ENCODE measurements around the gene TH. TPM values are rescaled to one million over a fixed set of nuclear protein-coding genes. Genes with fewer than 3 reads are reported as not detected.

TH gene
- total and polyA plus RNA-seq, 10 donors: 0.13 to 1.0 (median 0.27) TPM; not detected in 6

DNA sequence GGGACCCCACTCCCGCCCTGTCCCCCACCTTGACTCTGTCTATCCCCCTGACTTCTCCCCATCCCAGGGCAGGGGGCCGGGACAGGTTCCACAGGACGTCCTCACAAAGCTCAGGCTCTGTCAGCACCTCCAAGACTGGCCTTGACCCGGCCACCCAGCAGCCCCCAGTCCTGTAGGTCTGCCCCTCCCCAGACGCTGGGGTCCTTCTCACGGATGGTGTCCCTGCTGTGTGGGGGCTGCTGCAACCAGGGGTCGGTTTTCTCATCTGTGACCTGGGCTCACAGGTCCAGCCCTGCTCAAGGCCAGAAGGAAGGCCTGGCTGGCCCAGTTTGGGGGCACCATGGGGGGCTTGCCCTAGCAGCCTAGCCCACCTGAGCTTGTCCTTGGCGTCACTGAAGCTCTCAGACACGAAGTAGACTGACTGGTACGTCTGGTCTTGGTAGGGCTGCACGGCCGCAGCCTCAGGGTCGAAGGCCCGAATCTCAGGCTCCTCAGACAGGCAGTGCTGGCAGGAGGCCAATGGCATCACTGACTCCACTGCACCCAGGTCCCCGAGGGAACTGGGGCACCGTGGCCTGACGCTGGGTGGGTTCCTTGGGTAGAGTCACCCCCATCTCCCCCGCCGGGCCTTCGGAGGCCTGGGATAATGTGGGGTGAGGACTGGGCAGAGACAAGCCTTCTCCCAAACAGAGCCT is 6.6 kb downstream of the TH start:
- H3K36me3 ChIP-seq: no peaks in the 10 kb centered on the region
- peaks cover 0 to 96% (median 12%) of the 10 kb centered on the region in 7 donors for H3K27me3 ChIP-seq (replicated peaks in 1 of 7)
- intact Hi-C loops (cut with DNase I; ENCODE audit: low total_unique reads): no loop called here
- no peak for DNase-seq
- H3K9me3 ChIP-seq: no peaks in the 10 kb centered on the region
- peaks cover 4 to 15% (median 11%) of the 10 kb centered on the region in 6 donors for H3K4me1 ChIP-seq
- no peak overlapping the region for H3K4me3 ChIP-seq
- WGBS, 5 donors: 75 to 89% (median 82%) methylated on average over 8 to 20 of the region's 20 CpGs
- H3K27ac ChIP-seq: no peak overlapping the region
- TF ChIP-seq POLR2AphosphoS5 (IDR thresholded peaks at IDR 0.05) (no peak), POLR2A (IDR thresholded peaks at IDR 0.05) (no peak)
- TF ChIP-seq, protein P1, sequence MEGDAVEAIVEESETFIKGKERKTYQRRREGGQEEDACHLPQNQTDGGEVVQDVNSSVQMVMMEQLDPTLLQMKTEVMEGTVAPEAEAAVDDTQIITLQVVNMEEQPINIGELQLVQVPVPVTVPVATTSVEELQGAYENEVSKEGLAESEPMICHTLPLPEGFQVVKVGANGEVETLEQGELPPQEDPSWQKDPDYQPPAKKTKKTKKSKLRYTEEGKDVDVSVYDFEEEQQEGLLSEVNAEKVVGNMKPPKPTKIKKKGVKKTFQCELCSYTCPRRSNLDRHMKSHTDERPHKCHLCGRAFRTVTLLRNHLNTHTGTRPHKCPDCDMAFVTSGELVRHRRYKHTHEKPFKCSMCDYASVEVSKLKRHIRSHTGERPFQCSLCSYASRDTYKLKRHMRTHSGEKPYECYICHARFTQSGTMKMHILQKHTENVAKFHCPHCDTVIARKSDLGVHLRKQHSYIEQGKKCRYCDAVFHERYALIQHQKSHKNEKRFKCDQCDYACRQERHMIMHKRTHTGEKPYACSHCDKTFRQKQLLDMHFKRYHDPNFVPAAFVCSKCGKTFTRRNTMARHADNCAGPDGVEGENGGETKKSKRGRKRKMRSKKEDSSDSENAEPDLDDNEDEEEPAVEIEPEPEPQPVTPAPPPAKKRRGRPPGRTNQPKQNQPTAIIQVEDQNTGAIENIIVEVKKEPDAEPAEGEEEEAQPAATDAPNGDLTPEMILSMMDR (IDR thresholded peaks at IDR 0.05 in 8 of 11, conservative IDR thresholded peaks at IDR 0.05 in 3 of 11): no peak

DNA sequence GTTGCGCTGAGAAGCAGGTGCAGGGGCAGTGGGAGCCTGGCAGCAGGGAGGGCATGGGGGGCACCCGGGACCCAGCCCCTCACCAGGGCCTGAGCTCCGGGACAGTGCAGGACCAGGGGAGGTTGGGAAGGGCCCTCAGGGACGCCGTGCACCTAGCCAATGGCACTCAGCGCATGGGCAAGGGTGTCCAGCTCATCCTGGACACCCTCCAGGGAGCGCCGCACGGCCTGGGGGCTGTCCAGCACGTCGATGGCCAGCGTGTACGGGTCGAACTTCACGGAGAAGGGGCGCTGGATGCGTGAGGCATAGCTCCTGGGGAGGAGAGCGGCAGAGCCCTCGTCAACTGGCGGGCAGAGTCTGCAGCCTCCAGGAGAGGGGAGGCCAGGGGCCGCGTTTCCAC is 7.5 kb downstream of the TH start:
- H3K4me3 ChIP-seq: no peak overlapping the region
- intact Hi-C loops (cut with DNase I; ENCODE audit: low total_unique reads): no loop called here
- 85 to 90% (median 88%) methylated on average over 17 to 22 of the region's 22 CpGs for WGBS, 5 donors
- peaks cover 4 to 15% (median 11%) of the 10 kb centered on the region in 6 donors for H3K4me1 ChIP-seq
- TF ChIP-seq POLR2AphosphoS5 (IDR thresholded peaks at IDR 0.05) (no peak), POLR2A (IDR thresholded peaks at IDR 0.05) (no peak)
- TF ChIP-seq, protein P1 (IDR thresholded peaks at IDR 0.05 in 8 of 11, conservative IDR thresholded peaks at IDR 0.05 in 3 of 11): no peak
- peaks cover 0 to 92% (median 12%) of the 10 kb centered on the region in 7 donors for H3K27me3 ChIP-seq (replicated peaks in 1 of 7)
- no peak for DNase-seq
- H3K9me3 ChIP-seq: no peaks in the 10 kb centered on the region
- H3K36me3 ChIP-seq: no peaks in the 10 kb centered on the region
- no peak overlapping the region for H3K27ac ChIP-seq

DNA sequence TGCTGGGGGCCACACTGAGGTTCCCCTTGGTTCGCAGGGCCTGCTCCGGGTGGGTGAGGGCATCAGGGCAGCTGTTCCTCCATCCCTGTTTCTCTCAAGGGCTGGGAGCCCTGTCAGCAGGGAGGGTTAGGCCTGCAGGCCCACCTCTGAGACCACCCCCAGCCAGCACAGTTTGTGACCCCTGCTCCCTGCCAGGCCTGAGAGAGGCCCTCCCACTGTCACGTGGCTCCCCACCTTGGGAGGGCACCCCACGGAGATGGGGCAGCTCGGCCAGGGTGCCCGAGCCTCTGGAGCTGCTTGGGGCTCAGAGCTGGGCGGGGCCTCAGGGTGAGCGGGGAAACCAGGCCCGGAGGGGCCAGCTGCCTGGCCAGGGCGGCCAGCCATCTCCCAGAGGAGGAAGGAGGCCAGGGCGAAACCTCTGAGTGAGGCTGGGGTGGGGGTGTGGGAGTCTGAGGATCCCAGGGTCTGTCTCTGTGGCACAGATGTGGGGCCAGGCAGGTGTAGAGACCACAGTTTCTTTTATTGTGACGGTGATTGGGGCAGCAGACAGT is 8.1 kb downstream of the TH start:
- WGBS, 5 donors: 76 to 89% (median 78%) methylated on average over 3 to 12 of the region's 12 CpGs
- Histone ChIP-seq H3K36me3 (no peaks in the 10 kb centered on the region), H3K4me3 (no peak overlapping the region), H3K27me3 (replicated peaks in 1 of 7) (peaks cover 0 to 87% (median 12%) of the 10 kb centered on the region in 7 donors), H3K27ac (no peak overlapping the region), H3K4me1 (peaks cover 4 to 15% (median 11%) of the 10 kb centered on the region in 6 donors), H3K9me3 (no peaks in the 10 kb centered on the region)
- TF ChIP-seq POLR2A (IDR thresholded peaks at IDR 0.05): no peak
- TF ChIP-seq, protein P1 (IDR thresholded peaks at IDR 0.05 in 8 of 11, conservative IDR thresholded peaks at IDR 0.05 in 3 of 11): no peak
- TF ChIP-seq POLR2AphosphoS5 (IDR thresholded peaks at IDR 0.05): no peak
- intact Hi-C loops (cut with DNase I; ENCODE audit: low total_unique reads): no loop called here
- DNase-seq: no peak

DNA sequence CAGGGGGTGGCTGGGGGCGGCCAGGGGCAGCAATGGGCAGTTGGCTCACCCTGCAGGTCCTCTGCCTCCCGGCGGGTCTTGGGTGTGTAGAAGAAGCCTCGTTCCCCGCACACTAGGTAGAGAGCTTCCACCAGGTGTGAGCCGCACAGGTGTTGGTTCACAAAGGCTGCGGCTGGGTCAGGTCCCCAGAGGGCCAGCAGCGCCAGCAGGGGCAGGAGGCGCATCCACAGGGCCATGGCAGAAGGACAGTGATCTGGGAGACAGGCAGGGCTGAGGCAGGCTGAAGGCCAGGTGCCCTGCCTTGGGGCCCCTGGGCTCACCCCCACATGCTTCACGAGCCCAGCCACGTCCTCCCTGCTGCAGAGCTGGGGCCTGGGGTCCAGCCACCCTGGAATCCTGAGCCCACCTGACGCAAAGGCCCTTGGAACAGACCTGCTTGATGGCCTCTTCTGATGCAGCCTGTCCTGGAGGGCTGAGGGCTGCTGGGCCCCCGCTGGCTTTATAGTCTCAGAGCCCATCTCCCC is 10.8 kb downstream of the TH start, which contains the start of gene INS:
TSS of gene INS (minus strand) at position 474 of the 524 bp plus-strand sequence. CDS start at position 236, 238 bp downstream.
- DNase-seq: no peak

More for the DNA sequence above, 10.8 kb downstream of the TH start, which contains the start of gene INS:
- H3K27me3 ChIP-seq (replicated peaks in 1 of 7): peaks cover 0 to 86% (median 2%) of the 10 kb centered on the region in 7 donors
- H3K36me3 ChIP-seq: no peaks in the 10 kb centered on the region
- WGBS, 5 donors: 74 to 90% (median 84%) methylated on average over 7 to 13 of the region's 13 CpGs
- peaks cover 0 to 4% (median under 1%) of the 10 kb centered on the region in 6 donors for H3K4me1 ChIP-seq
- no peak within 1 kb of the TSS for H3K4me3 ChIP-seq
- TF ChIP-seq POLR2AphosphoS5 (IDR thresholded peaks at IDR 0.05) (no peak), POLR2A (IDR thresholded peaks at IDR 0.05) (no peak)
- no peak within 1 kb of the TSS for H3K27ac ChIP-seq
- no peaks in the 10 kb centered on the region for H3K9me3 ChIP-seq
- intact Hi-C loops (cut with DNase I; ENCODE audit: low total_unique reads): no loop called here

Data from spleen (tissue), 11 donors.